Keratinocyte (primary cell): Measurements from ENCODE around the gene ATP1A2. TPM values are rescaled to one million over a fixed set of nuclear protein-coding genes. Genes with fewer than 3 reads are reported as not detected.

ENCODE experiments used
- DNase-seq: peaks from one replicate; pipeline ENCODE4 v3.0.0-alpha.2; 2011; ENCODE audit warnings: low read depth, missing footprints, low spot score
- FAIRE-seq: peaks from 2 replicates; lab custom pipeline; 2011; peaks lifted over from hg19 to GRCh38; lab: Jason Lieb, UNC
- H2AFZ ChIP-seq: 2 replicates; pipeline ENCODE4 v1.6.0; 2012; ENCODE audit warnings: low read length, control low read depth, inconsistent platforms; ENCODE audit not compliant: control insufficient read depth
- H3K27ac ChIP-seq: 2 replicates; pipeline ENCODE4 v1.5.1; 2011; ENCODE audit warnings: low read length; ENCODE audit not compliant: control insufficient read depth, insufficient read depth
- H3K27me3 ChIP-seq: 3 replicates; pipeline ENCODE4 v1.6.0; 2011; ENCODE audit warnings: low read length; ENCODE audit not compliant: control insufficient read depth, insufficient read depth; ENCODE audit errors: extremely low read depth
- H3K36me3 ChIP-seq, 2 experiments: 2 replicates in 1 of 2; 3 replicates in 1 of 2; pipeline ENCODE4 v1.5.1; 2011; ENCODE audit warnings: low read length in 2 of 2, mild to moderate bottlenecking in 1 of 2; ENCODE audit not compliant: control insufficient read depth in 2 of 2, insufficient read depth in 2 of 2; ENCODE audit errors: extremely low read depth in 1 of 2
- H3K4me1 ChIP-seq: 3 replicates; pipeline ENCODE4 v1.5.1; 2011; ENCODE audit warnings: low read length; ENCODE audit not compliant: control insufficient read depth, insufficient read depth; ENCODE audit errors: extremely low read depth
- H3K4me2 ChIP-seq: 3 replicates; pipeline ENCODE4 v1.6.0; 2011; ENCODE audit warnings: low read depth, low read length; ENCODE audit not compliant: control insufficient read depth, insufficient read depth; ENCODE audit errors: extremely low read depth
- H3K4me3 ChIP-seq, 3 experiments: fragments of 200-600 bp in 1 of 3; sonication (generic) in 1 of 3; 2 replicates in 2 of 3; 3 replicates in 1 of 3; pipeline ENCODE4 v1.5.1; 2011 to 2016; ENCODE audit warnings: low read length in 3 of 3, mild to moderate bottlenecking in 3 of 3, control low read depth in 2 of 3, inconsistent platforms in 1 of 3, low read depth in 1 of 3, mixed read lengths in 1 of 3, mixed run types in 1 of 3, moderate library complexity in 1 of 3; ENCODE audit not compliant: control insufficient read depth in 2 of 3, insufficient read depth in 2 of 3; ENCODE audit errors: extremely low read depth in 1 of 3
- H3K79me2 ChIP-seq: 2 replicates; pipeline ENCODE4 v1.6.0; 2012; ENCODE audit warnings: low read length; ENCODE audit not compliant: control insufficient read depth, insufficient read depth
- H3K9ac ChIP-seq: 3 replicates; pipeline ENCODE4 v1.6.0; 2011; ENCODE audit warnings: low read length; ENCODE audit not compliant: control insufficient read depth, insufficient read depth; ENCODE audit errors: extremely low read depth
- H3K9me1 ChIP-seq: 3 replicates; pipeline ENCODE4 v1.6.0; 2011; ENCODE audit warnings: low read length; ENCODE audit not compliant: control insufficient read depth, insufficient read depth; ENCODE audit errors: extremely low read depth
- H3K9me3 ChIP-seq: 2 replicates; pipeline ENCODE4 v1.5.1; 2012; ENCODE audit warnings: low read depth, low read length; ENCODE audit not compliant: control insufficient read depth
- H4K20me1 ChIP-seq: 3 replicates; pipeline ENCODE4 v1.6.0; 2011; ENCODE audit warnings: low read length; ENCODE audit not compliant: control insufficient read depth, insufficient read depth; ENCODE audit errors: extremely low read depth
- CTCF ChIP-seq, 3 experiments: IDR thresholded peaks in 1 of 3; conservative IDR thresholded peaks in 1 of 3; optimal IDR thresholded peaks in 1 of 3; 2 replicates in 2 of 3; 3 replicates in 1 of 3; pipeline versions ENCODE3 to v1.5.1; 2011; ENCODE audit warnings: low read length in 3 of 3, mild to moderate bottlenecking in 3 of 3, moderate library complexity in 2 of 3, control low read depth in 1 of 3, inconsistent platforms in 1 of 3; ENCODE audit not compliant: insufficient read depth in 2 of 3; ENCODE audit errors: extremely low read depth in 1 of 3
- EZH2 ChIP-seq: IDR thresholded peaks from one replicate; pipeline ENCODE4 v1.6.1; 2012; ENCODE audit warnings: inconsistent platforms, mild to moderate bottlenecking, low read length, moderate library complexity
- dilution Hi-C: fragments of 300-500 bp; cut with MboI; formaldehyde crosslinking; loops from one replicate; pipeline ENCODE4 v1.7.0; 2020; ENCODE audit warnings: low sequenced_read_pairs; ENCODE audit not compliant: extremely low pct_ligation_motif_present
- polyA plus RNA-seq, 5 experiments: library from polyadenylated mRNA; depleted of rRNA in 3 of 5; stranded (reverse) in 3 of 5; stranded (forward) in 1 of 5; unstranded in 1 of 5; fragments of >200 nt; gene quantifications; 1 replicate in 1 of 5; 2 replicates in 3 of 5; 3 replicates in 1 of 5; pipeline versions ENCODE4 v1.2.1 to v1.2.3, GENCODE V29; 2011 to 2012; ENCODE audit warnings: missing spikeins in 2 of 5, low read depth in 1 of 5, low replicate concordance in 1 of 5

Gene ATP1A2
- polyA plus RNA-seq, 1 donor (not counting 4 experiments of a cell fraction or from before 2014, with no cell fraction given), result not detected

GRCh38 chr1:160120797-160121196 lies 5.2 kb downstream of the ATP1A2 start:
- TF ChIP-seq EZH2, result no peak
- no peak for TF ChIP-seq CTCF (optimal IDR thresholded peaks at IDR 0.05 in 1 of 3, IDR thresholded peaks at IDR 0.05 in 1 of 3, conservative IDR thresholded peaks at IDR 0.05 in 1 of 3; ENCODE audit: extremely low read depth in 1 of 3, insufficient read depth in 2 of 3, low read length in 3 of 3)
- Histone ChIP-seq H2AFZ (no peak overlapping the region), H3K36me3 (no peaks in the 10 kb centered on the region), H3K9me1 (no peaks in the 10 kb centered on the region), H3K9me3 (no peaks in the 10 kb centered on the region), H3K27ac (no peak overlapping the region), H3K4me3 (no peak overlapping the region), H3K4me1 (peaks cover 32% of the 10 kb centered on the region), H3K79me2 (no peaks in the 10 kb centered on the region), H3K9ac (no peak overlapping the region), H3K27me3 (no peaks in the 10 kb centered on the region), H4K20me1 (no peaks in the 10 kb centered on the region), H3K4me2 (no peak overlapping the region)
- no peak for DNase-seq
- FAIRE-seq, result no peak
- dilution Hi-C loops, result no loop called here

- DNase-seq (no peak), FAIRE-seq (no peak)
- TF ChIP-seq EZH2 (no peak), CTCF (optimal IDR thresholded peaks at IDR 0.05 in 1 of 3, IDR thresholded peaks at IDR 0.05 in 1 of 3, conservative IDR thresholded peaks at IDR 0.05 in 1 of 3; ENCODE audit: extremely low read depth in 1 of 3, insufficient read depth in 2 of 3, low read length in 3 of 3) (no peak)
- Histone ChIP-seq H3K27ac (no peak overlapping the region), H3K9me3 (no peaks in the 10 kb centered on the region), H3K27me3 (no peaks in the 10 kb centered on the region), H3K9ac (no peak overlapping the region), H3K36me3 (no peaks in the 10 kb centered on the region), H2AFZ (no peak overlapping the region), H4K20me1 (no peaks in the 10 kb centered on the region), H3K9me1 (no peaks in the 10 kb centered on the region), H3K79me2 (no peaks in the 10 kb centered on the region), H3K4me1 (peaks cover 33% of the 10 kb centered on the region), H3K4me3 (no peak overlapping the region), H3K4me2 (no peak overlapping the region)
- dilution Hi-C loops, result no loop called here
Observed at GRCh38 chr1:160121388-160121787, 5.8 kb downstream of the ATP1A2 start.
